Fibroblast of mammary gland (primary cell): Measurements from ENCODE around the gene ARHGAP21.
"Not testable (repeated sequence)": the region's sequence is repeated elsewhere in the genome, so short reads cannot be mapped to it uniquely, and the experiment has no call there.

Experiments
- DNase-seq: peaks from one replicate; pipeline ENCODE4 v3.0.0-alpha.2; 2010; ENCODE audit warnings: low read depth
- H3K4me3 ChIP-seq: 2 replicates; pipeline ENCODE4 v1.5.1; 2011; ENCODE audit warnings: low read depth, mild to moderate bottlenecking, low read length, moderate library complexity; ENCODE audit not compliant: control insufficient read depth
- TF ChIP-seq, protein P1 (sequence below): conservative IDR thresholded peaks from 2 replicates; pipeline ENCODE4 v1.5.1; 2011; ENCODE audit warnings: low read depth, low read length, inconsistent platforms; ENCODE audit not compliant: control insufficient read depth, insufficient read depth

Gene ARHGAP21

DNA sequence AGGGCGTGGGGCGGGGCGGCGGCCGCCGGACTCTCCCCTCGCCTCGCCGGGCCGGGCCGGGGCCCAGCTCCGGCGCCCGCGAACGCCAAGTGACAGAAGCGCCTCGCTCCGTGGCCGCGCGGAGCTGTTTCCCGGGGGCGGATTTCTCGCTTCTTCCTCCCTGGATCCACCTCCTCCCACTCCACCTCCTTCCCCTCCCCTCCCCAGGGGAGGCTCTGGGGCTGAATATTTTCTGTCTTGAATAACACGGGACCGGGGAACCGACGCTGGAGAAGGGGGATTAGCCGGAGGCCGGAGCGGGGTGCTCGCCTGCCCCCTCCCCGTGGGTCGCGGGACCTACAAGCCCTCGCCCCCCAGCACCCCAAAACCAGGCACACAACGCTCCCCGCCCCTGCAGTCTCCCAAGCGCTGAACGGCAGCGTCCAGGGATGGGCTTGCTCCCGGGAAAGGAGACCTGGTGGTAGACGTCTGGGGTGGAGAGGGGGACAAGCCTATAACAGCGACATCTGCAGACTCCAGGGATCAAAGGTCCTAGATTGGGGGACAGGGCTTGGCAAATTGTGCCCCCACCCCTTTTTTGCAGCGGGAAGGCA is at the start of gene ARHGAP21:
Gene ARHGAP21, minus strand, starts transcription at position 100 of the 593 bp plus-strand sequence. CDS start 1,988 bp downstream, outside the sequence.
- peak; percentile 84 for DNase-seq
- TF ChIP-seq, protein P1, sequence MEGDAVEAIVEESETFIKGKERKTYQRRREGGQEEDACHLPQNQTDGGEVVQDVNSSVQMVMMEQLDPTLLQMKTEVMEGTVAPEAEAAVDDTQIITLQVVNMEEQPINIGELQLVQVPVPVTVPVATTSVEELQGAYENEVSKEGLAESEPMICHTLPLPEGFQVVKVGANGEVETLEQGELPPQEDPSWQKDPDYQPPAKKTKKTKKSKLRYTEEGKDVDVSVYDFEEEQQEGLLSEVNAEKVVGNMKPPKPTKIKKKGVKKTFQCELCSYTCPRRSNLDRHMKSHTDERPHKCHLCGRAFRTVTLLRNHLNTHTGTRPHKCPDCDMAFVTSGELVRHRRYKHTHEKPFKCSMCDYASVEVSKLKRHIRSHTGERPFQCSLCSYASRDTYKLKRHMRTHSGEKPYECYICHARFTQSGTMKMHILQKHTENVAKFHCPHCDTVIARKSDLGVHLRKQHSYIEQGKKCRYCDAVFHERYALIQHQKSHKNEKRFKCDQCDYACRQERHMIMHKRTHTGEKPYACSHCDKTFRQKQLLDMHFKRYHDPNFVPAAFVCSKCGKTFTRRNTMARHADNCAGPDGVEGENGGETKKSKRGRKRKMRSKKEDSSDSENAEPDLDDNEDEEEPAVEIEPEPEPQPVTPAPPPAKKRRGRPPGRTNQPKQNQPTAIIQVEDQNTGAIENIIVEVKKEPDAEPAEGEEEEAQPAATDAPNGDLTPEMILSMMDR: no peak
- peak within 1 kb of the TSS; percentile 83 for H3K4me3 ChIP-seq

DNA sequence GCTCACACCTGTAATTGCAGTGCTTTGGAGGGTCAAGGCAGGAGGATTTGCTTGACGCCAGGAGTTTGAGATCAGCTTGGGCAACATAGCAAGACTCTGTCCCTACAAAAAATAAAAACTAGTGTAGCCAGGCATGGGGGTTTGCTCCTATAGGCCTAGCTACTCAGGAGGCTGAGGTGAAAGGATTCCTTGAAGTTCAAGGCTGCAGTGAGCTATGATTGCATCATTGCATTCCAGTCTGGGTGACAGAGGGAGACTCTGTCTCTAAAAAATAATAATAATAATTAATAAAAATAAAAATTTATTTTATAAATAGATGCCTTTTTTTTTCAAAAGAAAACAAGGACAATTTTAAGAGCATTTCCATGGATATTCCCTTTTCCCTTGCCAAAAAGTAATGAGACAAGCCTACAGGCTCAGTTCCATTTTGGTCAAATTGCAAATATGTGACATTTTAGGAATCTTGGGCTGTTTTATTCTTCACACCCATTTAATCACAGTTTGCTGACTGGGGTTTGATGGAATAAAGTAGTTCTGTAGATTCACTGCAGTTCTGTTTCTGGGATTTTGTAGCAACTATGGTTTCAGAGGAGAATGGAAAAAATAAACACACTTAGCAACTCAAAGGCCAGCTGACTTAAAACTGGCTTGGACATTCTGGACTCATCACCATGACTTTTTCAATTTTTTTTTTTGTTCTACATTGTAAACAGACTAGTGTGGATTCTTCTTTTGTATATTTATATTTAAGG is 48.4 kb upstream of the ARHGAP21 start:
- H3K4me3 ChIP-seq: no peak overlapping the region
- DNase-seq: no peak
- TF ChIP-seq, protein P1: no peak

DNA sequence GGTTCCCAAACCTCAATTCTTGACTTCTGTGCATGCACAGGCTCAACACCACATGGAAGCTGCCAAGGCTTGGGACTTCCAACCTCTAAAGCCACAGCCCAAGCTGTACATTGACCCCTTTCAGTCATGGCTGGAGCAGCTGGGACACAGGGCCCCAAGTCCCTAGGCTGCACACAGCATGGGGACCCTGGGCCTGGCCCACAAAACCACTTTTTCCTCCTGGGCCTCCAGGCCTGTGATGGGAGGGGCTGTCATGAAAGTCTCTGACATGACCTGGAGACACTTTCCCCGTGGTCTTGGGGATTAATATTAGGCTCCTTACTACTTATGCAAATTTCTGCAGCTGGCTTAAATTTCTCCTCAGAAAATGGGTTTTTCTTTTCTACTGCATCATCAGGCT is 41.3 kb upstream of the ARHGAP21 start:
- DNase-seq, H3K4me3 ChIP-seq: not testable (repeated sequence)

DNA sequence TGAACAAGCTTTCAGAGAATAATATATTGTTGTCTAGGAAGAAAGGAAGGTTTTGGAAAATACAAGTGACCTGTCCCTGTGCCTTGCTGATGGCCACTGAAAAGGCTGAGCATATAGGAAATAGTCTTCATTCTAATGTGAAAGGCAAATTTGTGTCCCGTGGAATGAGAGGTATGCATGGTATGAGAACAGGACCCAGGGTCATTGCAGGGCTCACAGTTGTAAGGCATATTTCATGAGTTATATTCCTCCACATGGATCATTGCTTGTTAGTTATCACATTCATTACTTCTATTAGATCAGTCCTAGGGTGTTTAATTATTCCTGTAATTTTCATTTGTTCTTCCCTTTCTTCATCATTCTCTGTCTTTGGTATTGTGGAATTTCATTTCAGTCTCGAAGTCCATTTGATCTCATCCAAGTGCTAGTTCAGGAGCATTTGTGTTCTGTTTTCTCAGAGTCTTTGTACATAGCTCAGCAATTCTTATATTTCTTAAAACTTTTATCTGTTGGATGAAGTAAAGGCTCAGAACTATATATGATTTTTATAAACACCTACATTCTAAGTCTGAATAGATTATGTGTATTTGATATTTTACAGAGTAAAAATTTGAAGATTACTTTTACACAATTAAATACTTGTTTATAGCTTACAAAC is 39.4 kb upstream of the ARHGAP21 start:
- no peak for DNase-seq
- TF ChIP-seq, protein P1: no peak
- no peak overlapping the region for H3K4me3 ChIP-seq

DNA sequence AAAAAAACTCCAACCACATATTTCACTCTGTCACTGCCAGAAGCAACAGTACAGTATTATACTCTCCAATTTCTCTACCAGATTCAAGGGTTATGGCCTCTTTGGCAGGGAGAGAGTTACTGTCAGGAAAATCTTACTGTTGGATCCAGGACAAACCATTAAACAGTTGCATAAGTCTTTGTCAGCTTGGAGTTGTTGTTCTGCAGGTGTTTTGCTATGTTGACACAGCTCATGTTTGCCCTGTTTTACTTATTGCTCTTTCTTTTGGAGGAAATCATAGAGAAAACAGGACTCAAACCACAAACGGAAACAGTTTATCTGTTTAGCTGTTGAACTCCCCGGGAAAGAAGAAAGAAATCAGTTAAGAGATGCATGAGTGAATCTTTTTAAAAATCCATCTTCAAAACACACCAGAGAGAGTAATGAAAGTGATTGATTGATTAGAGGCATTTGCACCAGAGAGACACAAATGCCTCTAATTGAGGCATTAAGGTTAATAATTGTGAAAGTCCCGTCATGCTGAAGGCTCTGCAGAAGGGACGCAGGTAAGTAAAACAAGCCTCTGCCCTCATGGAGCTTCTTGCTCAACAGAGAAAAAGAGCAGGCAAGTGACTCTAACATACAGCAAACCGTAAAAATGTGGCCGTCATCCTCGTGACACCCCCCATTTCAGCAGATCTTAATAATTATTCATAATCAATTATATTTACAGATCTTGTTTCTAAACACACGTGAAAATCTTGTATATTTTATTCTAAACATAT is 38.7 kb upstream of the ARHGAP21 start:
- H3K4me3 ChIP-seq: no peak overlapping the region
- peak; percentile 21 for DNase-seq
- TF ChIP-seq, protein P1: no peak

DNA sequence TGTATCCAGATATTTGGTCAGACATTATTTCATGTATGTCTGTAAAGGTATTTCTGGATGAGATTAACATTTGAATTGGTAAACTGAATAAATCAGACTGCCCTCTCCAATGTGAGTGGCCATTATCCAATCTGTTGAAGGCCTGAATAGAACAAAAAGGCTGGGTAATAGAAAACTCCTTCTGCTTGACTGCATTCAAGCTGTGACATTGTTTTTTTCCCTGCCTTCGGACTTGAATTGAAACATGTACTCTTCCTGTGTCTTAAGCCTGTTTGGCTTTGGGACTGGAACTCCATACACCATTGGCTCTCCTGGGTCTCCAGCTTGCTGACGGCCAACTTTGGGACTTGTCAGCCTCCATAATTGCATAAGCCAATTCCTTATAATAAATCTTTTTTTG is 36.0 kb upstream of the ARHGAP21 start:
- DNase-seq: no peak
- no peak overlapping the region for H3K4me3 ChIP-seq
- TF ChIP-seq, protein P1: no peak

DNA sequence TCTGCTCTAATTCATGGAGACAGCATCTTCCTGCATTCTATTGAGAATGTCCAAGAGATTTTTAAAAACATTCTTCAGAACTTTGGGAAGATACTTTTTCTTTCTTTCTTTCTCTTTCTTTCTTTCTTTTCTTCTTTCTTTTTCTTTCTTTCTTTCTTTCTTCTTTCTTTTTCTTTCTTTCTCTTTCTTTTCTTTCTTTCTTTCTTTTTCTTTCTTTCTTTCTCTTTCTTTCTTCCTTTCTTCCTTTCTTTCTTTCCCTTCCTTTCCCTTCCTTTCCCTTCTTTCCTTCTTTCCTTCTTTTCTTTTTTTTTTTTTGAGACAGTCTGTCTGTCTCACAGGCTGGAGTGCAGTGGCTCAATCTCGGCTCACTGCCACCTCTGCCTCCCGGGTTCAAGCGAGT is 34.6 kb upstream of the ARHGAP21 start:
- not testable (repeated sequence) for H3K4me3 ChIP-seq, DNase-seq
